Medulla oblongata (tissue), 1 donor: ENCODE data around the gene KDM6A.
"Not testable (repeated sequence)": the region's sequence is repeated elsewhere in the genome, so short reads cannot be mapped to it uniquely, and the experiment has no call there.

Experiments used
- DNase-seq: peaks from one replicate; pipeline ENCODE4 v3.0.0-alpha.2; 2015; ENCODE audit errors: extremely low spot score

The KDM6A gene

GRCh38 chrX:44922980-44923379 lies 50.0 kb downstream of the KDM6A start:
- DNase-seq = no peak

DNA sequence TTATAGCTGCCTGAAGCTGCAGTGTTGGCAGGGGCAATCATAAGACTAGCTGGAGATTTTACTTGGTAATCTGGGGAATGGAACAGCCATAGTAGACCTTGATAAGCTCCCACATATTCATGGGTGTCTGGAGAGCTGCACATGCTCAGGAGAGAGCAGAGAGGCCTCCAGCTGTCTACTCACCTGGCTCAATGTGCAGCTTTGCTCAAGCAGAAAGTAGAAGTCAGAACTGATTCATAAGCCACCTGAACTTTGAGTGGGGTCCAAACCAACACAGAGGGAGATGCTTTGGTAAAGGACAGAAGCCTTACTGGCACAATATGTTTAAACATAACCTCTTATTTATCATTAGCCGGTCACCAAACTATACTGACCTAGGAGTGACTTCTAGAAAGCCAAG lies 54.4 kb downstream of the KDM6A start:
- no peak for DNase-seq

DNA sequence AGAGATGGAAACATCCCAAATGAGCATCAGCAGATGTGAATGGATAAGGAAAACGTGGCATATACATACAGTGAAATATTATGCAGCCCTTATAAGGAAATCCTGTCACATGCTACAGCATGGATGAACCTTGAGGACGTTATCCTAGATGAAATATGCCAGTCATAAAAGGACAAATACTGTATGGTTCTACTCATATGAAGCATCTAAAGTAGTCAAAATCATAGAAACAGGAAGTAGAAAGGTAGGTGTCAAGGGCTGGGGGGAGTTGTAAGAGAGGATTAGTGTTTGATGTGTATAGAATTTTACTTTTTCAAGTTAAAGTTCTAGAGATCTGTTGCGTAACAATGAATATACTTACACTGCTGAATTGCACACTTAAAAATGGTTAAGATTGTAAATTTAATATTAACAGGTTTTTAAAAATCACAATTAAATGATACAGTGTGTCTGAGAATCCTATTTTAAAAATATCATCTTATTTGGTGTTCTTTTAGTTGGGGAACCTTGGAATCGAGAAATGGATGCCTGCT lies 58.5 kb downstream of the KDM6A start:
- no peak for DNase-seq

GRCh38 chrX:44935172-44935571 lies 62.2 kb downstream of the KDM6A start:
- no peak for DNase-seq

- DNase-seq = no peak
These were observed 62.7 kb downstream of the KDM6A start for GRCh38 chrX:44935640-44936039.

DNA sequence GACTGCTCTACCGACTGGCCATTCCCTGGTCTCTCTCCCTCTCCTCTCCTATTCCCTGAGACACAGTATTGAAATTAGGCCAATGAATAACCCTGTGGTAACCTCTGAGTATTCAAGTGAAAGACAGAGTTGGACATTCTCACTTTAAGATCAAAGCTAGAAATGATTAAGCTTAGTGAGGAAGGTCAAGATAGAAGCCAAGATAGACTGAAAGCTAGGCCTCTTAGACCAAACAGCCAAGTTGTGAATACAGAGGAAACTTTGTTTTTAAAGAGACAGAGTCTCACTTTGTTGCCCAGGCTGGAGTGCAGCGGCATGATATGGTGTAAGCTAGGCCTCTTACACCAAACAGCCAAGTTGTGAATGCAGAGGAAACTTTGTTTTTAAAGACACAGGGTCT lies 64.6 kb downstream of the KDM6A start:
- DNase-seq = peak; percentile 40

- no peak for DNase-seq
These were observed 65.1 kb downstream of the KDM6A start for GRCh38 chrX:44938111-44938510.

DNA sequence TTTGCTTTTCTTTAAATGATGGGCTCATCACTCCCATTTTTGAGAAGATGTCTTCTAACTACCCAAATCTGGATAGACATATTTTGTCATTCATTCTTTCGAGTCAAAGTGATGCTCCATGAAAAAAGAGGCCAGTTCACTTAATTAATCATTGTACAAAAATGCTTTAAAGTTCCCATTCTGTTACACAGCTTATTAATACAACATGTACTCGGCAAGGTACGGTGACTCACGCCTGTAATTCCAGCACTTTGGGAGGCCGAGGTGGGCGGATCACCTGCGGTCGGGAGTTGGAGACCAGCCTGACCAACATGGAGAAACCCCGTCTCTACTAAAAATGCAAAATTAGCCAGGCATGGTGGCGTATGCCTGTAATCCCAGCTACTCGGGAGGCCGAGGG lies 67.6 kb downstream of the KDM6A start:
- not testable (repeated sequence) for DNase-seq

DNA sequence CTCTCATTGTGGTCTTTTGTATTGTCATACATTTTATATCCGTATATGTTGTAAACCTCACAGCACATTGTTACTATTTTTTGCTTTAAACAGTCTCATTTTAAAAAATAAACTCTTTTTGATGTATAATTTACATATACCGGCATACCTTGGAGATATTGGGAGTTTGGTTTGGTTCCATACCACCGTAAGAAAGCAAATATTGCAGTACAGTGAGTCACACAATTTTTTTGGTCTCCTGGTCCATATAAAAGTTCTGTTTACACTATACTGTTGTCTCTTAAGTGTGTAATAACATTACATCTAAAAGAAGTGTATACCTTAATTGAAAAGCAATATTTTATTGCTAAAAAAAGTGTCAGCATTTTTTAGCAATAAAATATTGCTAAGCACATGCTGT lies 70.0 kb downstream of the KDM6A start:
- DNase-seq = no peak

DNA sequence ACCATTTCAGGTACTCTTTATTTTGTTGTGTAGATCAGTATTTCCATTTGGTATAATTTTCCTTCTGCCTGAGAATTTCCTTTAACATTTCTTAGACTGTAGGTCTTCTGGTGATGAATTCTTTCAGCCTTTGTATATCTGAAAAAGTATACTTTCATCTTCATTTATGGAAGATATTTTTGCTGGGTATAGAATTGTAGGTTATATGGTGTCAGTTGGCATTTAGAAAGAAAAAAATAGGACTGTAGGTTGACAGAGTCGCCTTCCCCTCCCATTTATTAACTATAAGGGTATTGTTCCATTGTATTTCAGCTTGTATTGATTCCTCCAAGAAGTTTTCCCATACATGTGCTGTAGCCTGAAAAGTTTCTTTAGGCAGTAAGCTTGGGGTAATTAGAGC lies 71.9 kb downstream of the KDM6A start:
- no peak for DNase-seq

- DNase-seq = no peak
These were observed 72.7 kb downstream of the KDM6A start for GRCh38 chrX:44945736-44946135.

GRCh38 chrX:44946771-44947170 lies 73.8 kb downstream of the KDM6A start:
- no peak for DNase-seq

- DNase-seq = no peak
These were observed 75.0 kb downstream of the KDM6A start for GRCh38 chrX:44947995-44948394.

DNA sequence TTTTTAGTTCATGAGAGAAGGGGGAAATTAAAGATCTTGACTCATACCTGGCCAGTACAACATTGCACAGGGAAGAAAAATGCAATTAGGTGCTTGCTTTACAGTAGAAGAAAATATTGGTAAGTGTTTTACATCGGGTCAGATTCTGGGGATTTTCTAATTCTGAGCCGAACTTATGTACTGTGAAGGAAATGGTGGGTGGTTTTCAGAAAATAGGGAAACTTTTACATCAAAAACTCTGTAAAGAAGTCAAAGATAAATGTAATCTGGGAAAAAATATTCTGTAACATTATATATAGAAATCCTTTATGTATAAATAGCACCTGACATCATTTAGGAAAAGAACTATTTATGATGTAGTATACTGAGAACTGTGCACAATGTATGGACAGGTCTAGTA lies 75.4 kb downstream of the KDM6A start:
- DNase-seq = no peak

- DNase-seq = no peak
These were observed 76.1 kb downstream of the KDM6A start for GRCh38 chrX:44949125-44949524.

DNA sequence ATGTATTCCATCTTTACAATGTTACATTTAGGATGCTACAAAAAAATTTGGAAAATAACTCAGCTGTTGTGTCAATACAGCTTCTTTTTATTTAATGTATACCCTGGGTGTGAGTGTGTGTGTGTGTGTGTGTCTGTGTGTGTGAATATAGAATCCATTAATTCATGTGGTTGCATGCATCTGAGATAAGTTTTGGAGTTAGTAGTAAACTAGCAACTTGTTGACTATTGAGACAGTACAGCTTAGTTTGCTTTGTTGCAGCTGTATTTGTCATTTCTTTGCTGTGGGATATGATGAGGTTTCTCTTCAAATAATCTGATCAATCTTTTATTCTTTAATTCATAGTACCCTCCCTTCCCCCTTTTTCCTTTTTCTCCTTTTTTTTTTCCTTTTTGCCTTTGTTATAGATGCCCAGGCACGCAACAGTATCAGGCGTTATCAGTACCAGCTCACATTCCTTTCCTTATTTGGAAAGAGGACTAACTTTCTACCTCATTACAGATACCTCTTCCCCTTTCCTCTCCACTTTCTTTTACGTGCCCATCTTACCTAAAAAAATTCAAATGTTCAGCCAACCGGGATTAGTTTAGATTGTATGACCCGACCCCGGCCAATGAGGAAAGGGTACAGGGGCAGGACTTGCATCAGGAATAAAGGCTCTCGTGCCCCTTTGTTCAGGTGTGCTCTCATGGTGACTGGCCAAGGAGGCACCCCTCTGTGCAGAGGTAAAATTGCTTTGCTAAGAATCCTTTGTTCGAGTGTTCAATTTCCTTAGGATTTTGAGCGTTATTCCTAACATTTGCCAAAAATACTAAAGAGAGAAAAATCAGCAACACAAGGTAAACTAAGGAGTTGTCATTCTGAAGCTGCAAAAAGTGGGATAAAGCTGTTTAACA lies 77.7 kb downstream of the KDM6A start:
- not testable (repeated sequence) for DNase-seq

- DNase-seq = no peak
These were observed 78.6 kb downstream of the KDM6A start for GRCh38 chrX:44951572-44952067.

DNA sequence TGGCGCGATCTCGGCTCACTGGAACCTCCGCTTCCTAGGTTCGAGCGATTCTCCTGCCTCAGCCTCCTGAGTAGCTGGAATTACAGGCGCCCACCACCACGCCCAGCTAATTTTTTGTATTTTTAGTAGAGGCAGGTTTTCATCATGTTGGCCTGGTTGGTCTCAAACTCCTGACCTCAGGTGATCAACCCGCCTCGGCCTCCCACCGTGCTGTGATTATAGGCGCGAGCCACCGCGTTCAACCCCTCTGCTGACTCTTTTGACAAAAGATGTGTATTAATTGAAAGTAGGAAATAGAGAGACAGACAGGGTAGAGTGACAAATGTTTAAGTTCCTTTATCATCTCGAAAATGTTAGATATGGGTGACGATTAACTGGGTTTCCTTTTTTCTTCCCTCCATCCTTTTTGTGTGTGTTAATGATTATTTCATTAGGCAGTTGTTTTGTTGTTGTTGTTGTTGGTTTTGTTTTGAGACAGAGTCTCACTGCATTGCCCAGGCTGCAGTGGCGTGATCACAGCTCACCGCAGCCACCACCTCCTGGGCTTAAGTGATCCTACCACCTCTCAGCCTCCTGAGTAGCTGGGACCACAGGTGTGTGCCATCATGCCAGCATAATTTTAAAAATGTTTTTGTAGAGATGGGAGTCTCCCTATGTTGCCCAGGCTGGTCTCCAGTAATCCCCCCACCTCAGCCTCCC lies 79.5 kb downstream of the KDM6A start:
- DNase-seq = no peak

GRCh38 chrX:44953734-44954502 lies 80.9 kb downstream of the KDM6A start:
- DNase-seq = no peak

DNA sequence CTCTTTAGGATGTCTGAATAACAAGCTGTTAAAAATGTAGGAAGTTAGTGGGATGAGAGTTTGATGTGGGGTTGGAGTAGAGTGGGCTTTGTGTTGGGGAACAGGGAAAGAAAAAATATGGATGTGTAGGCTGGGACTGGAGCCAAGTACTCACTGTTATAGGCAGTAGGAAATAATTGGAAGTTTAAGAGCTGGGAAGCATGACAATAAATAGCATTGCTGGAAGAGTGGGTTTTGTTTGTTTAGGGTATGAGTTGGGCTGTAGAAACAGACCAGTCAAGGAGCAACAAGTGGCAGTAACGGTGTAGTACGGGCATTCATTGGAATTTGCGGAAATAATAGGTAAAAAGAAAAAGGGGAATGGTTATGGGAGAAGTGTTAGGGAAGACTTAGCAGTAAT lies 81.6 kb downstream of the KDM6A start:
- no peak for DNase-seq

DNA sequence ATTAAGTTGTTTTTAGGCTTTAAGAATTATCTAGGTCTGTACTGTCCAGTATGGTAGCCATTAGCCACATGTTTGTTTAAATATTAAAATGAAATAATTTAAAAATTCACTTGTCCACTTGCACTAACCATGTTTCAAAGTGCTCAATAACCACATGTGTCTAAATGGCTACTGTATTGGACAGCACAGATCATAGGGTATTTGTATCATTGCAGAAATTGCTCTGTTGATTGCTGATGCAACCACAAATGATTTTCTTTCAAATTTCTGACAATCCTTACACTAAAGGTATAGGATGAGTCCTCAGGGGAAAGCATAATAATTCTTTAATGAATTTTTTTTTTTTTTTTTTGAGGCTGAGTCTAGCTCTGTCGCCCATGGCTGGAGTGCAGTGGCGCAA lies 84.9 kb downstream of the KDM6A start:
- no peak for DNase-seq

- no peak for DNase-seq
These were observed 85.5 kb downstream of the KDM6A start for GRCh38 chrX:44958480-44958879.
